Measurements from ENCODE around the gene FAM209B. TPM values are rescaled to one million over a fixed set of nuclear protein-coding genes. Genes with fewer than 3 reads are reported as not detected.

FAM209B gene
- total RNA-seq, 2 donors from 2014 or later, result not detected

- ATAC-seq (no peak), DNase-seq (no peak)
- no peaks in the 10 kb centered on the region for H3K27me3 ChIP-seq
- no peak overlapping the region for H3K4me3 ChIP-seq
- TF ChIP-seq POLR2A (IDR thresholded peaks at IDR 0.05), result no peak
- TF ChIP-seq CTCF (IDR thresholded peaks at IDR 0.05), result no peak
- intact Hi-C loops (cut with DNase I), result no loop called here
- H3K36me3 ChIP-seq (replicated peaks in 1 of 2; ENCODE audit: insufficient read depth in 1 of 2, low read depth in 2 of 2), result no peaks in the 10 kb centered on the region
- no peaks in the 10 kb centered on the region for H3K9me3 ChIP-seq
- H3K4me1 ChIP-seq, result no peaks in the 10 kb centered on the region
- no peak overlapping the region for H3K27ac ChIP-seq
- 38 to 55% methylated on average over 3 to 6 of the region's 6 CpGs for WGBS, 2 donors
These were observed 46.3 kb downstream of the FAM209B start for GRCh38 chr20:56579301-56579710.

GRCh38 chr20:56580226-56580625 is 47.2 kb downstream of the FAM209B start:
- Histone ChIP-seq H3K4me1 (no peaks in the 10 kb centered on the region), H3K4me3 (no peak overlapping the region), H3K27ac (no peak overlapping the region), H3K36me3 (replicated peaks in 1 of 2; ENCODE audit: insufficient read depth in 1 of 2, low read depth in 2 of 2) (no peaks in the 10 kb centered on the region), H3K9me3 (no peaks in the 10 kb centered on the region), H3K27me3 (no peaks in the 10 kb centered on the region)
- TF ChIP-seq POLR2A (IDR thresholded peaks at IDR 0.05) (no peak), CTCF (IDR thresholded peaks at IDR 0.05) (no peak)
- 70 to 77% methylated on average over 6 to 12 of the region's 12 CpGs for WGBS, 2 donors
- intact Hi-C loops (cut with DNase I), result no loop called here
- ATAC-seq (no peak), DNase-seq (no peak)

GRCh38 chr20:56581701-56582100 is 48.7 kb downstream of the FAM209B start:
- Histone ChIP-seq H3K4me1 (no peaks in the 10 kb centered on the region), H3K36me3 (replicated peaks in 1 of 2; ENCODE audit: insufficient read depth in 1 of 2, low read depth in 2 of 2) (no peaks in the 10 kb centered on the region), H3K27me3 (no peaks in the 10 kb centered on the region), H3K9me3 (no peaks in the 10 kb centered on the region), H3K4me3 (no peak overlapping the region), H3K27ac (no peak overlapping the region)
- DNase-seq (no peak), ATAC-seq (no peak)
- intact Hi-C loops (cut with DNase I), result no loop called here
- TF ChIP-seq CTCF (IDR thresholded peaks at IDR 0.05), result no peak
- no peak for TF ChIP-seq POLR2A (IDR thresholded peaks at IDR 0.05)
- 12 to 29% methylated on average over 2 of the region's 2 CpGs for WGBS, 2 donors

DNA sequence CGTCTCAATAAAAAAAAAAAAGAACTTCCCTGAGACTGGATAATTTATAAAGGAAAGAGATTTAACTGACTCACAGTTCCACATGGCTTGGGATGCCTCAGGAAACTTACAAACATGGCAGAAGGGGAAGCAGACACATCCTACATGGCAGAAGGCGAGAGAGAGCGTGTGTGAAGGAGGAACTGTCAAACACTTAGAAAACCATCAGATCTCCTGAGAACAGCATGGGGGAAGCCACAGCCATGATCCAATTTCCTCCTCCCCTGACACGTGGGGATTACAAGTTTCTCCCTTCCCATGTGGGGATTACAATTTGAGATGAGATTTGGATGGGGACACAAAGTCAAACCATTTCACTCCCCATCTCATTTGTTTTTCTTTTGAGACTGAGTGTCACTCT is 49.5 kb downstream of the FAM209B start:
- no peaks in the 10 kb centered on the region for H3K36me3 ChIP-seq (replicated peaks in 1 of 2; ENCODE audit: insufficient read depth in 1 of 2, low read depth in 2 of 2)
- no peaks in the 10 kb centered on the region for H3K4me1 ChIP-seq
- H3K27me3 ChIP-seq, result no peaks in the 10 kb centered on the region
- H3K4me3 ChIP-seq, result no peak overlapping the region
- H3K9me3 ChIP-seq, result no peaks in the 10 kb centered on the region
- TF ChIP-seq CTCF (IDR thresholded peaks at IDR 0.05) (no peak), POLR2A (IDR thresholded peaks at IDR 0.05) (no peak)
- H3K27ac ChIP-seq, result no peak overlapping the region
- WGBS, 2 donors, result 36 to 71% methylated on average over 4 of the region's 4 CpGs
- no peak for DNase-seq
- ATAC-seq, result no peak
- intact Hi-C loops (cut with DNase I), result no loop called here

DNA sequence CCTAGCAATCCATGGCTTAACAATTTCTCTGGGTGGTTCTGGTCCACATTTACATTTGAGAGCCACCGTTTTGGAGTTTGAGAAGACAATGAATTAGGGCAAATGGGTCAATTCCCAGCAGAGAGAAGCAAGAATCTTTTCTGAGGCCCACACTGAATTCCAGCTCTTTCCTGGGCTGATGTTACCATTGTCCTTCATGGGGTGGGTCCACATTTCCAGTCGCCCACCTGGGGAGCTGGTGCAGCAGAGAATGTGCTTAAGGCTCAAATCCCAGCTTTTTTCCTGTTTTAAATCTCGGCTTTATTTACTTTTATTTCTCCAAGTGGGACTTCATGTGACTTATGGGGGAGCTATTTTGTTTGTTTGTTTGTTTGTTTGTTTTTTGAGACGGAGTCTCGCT is 51.9 kb downstream of the FAM209B start:
- ATAC-seq, result no peak
- Histone ChIP-seq H3K27ac (no peak overlapping the region), H3K4me1 (no peaks in the 10 kb centered on the region), H3K9me3 (no peaks in the 10 kb centered on the region), H3K27me3 (no peaks in the 10 kb centered on the region), H3K4me3 (no peak overlapping the region), H3K36me3 (replicated peaks in 1 of 2; ENCODE audit: insufficient read depth in 1 of 2, low read depth in 2 of 2) (no peaks in the 10 kb centered on the region)
- intact Hi-C loops (cut with DNase I), result no loop called here
- WGBS, 2 donors, result 48 to 63% methylated on average over 5 of the region's 5 CpGs
- TF ChIP-seq POLR2A (IDR thresholded peaks at IDR 0.05) (no peak), CTCF (IDR thresholded peaks at IDR 0.05) (no peak)
- no peak for DNase-seq

Measured in body of pancreas (tissue), 4 donors.